HL-60/S4 (cell line): Measurements from ENCODE around the gene FEN1.

ENCODE experiments used
- in situ Hi-C: fragments of 300-500 bp; cut with MboI; formaldehyde crosslinking; loops from 2 replicates; pipeline ENCODE4 v1.14.3; 2022; ENCODE audit warnings: low sequenced_read_pairs

Gene FEN1

DNA sequence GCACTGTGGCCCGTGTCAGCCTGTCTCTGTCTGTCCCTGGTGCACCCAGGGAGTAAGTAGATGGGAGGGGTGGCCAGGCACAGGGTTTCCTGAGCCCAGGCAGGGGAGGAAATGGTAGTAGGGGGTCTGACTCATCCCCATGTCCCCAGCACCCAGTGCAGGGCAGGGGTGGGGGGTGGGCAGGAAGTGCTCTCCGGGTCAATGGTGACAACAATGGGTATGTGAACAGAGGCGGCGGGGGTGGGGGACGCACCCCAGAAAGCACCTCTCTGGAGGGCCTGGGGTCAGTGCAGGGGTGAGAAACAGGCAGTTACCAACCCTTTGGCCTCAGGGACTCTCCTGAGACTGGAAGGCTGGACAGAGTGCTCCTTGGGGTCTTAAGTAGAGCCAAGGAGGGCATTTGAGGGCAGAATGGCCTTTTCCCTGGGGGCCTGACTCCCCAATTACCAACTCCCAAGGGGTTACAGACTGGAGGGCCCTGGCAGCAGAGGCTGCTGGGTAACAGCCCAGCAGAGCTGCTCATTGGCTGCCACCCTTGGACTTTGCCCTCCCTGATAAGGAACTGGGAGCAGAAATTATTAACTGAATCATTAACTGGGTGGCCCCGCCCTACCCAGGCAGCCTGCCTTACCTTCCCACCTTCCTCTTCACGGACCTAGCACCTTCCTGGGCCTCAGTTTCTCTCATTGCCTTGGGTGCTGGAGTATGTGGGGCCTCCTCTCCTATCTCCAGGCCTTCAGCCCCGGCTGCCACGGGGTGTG, 36.1 kb upstream of the FEN1 start:
- in situ Hi-C loops: no loop called here

DNA sequence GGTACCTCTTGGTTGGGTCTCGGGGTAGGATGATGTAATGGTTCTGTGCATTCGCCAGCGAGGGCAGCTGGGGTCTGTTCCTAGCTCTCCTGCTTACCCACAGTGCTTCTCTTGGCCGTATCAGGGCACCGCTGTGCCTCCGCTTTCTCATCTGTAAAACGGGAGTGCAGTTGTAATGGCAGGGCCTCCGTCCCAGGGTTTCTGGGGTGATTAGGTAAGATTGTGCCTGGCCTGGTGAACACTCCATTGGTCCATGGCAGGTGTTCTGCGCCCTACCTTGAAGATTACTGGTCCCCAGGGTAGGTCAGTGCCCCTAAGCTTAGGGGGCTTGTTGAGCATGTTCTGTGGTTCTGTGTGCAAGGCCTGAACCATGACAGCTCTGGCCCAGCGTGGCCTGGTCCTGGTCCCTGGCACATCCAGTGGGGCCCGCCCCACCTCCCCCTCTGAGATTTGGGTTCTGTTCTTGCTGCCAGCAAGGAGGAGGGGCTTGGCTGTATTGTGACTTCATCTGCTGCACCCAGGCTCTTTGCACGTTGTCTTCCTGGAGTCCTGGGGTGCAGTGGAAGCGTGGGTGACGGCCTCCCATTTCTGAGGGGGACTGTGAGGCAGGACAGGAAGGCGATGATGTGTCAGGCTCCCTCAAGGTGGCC, 35.4 kb upstream of the FEN1 start:
- in situ Hi-C loops: no loop called here

DNA sequence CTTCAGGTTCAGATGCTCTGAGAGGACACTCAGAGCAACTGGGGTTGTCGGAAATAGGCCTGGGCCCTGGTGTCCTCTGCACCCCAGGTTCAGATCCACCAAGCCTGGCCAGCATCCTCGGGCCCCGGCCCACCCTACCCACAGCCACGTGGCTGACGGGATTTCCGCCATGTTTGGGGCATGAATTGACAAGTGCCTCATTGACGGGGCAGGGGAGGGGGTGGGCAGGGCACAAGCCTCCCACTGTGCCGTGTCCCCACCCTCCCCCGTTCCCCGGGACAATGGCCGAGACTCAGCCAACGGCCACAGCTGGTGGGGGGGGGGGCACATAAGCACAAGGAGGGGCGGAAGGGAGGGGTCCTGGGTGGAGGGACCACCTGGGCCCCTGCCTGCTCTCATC, 31.8 kb upstream of the FEN1 start:
- in situ Hi-C loops: no loop called here

DNA sequence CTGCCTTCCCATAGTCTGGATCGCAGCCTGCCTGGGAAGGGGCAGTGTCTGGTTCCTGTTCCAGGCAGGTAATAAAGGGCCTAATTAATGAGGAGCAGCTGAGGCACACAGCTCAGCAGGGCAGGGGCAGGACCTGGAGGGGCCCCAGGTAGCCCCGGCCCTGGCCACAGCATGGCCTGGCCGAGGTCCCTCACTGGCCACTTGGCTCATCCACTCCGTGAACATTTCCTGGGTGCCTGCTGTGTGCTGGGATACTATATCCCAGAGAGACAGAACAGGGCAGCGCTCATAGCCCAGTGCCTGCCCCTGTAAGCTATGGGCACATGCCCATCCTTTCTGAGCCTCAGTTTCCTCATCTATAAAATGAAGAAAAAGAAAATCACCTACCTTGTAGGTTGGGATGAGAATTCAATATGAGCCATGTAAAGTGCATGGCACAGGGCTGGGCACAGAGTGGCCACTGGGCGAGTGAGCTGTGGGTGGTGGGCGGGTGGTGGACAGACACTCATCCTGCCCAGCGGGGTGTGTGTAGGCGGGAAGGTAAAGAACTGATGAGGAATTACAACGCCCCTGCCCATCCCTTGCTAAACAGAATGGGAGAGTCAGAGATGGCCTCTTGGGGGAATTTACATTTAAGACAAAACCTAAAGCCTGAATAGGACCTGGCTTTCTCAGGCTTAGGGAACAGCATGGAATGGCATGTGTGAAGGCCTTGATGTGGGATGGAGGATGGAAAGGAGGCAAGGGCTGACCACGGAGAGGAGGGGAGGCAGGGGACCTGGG, 31.1 kb upstream of the FEN1 start:
- in situ Hi-C loops: no loop called here

DNA sequence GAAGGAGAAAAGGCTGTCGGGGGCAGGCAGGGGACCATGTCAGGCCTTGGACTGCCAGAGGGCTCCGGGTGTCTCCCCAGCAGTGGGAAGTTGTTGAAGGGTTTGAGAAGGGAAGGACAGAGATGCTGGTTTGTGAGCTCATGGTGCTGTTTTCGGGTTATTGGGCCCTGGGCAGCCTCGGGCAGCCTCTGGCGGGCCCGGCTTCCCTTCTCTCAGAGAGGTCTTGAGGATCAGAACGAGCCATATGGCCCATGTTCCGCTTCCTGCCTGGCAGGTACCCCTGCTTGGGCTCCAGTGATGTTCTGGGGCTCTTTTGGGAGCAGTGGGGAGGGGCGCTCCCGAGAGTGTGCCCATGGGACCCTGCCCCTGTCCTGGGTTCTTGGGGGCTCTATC, 30.5 kb upstream of the FEN1 start:
- in situ Hi-C loops: no loop called here

DNA sequence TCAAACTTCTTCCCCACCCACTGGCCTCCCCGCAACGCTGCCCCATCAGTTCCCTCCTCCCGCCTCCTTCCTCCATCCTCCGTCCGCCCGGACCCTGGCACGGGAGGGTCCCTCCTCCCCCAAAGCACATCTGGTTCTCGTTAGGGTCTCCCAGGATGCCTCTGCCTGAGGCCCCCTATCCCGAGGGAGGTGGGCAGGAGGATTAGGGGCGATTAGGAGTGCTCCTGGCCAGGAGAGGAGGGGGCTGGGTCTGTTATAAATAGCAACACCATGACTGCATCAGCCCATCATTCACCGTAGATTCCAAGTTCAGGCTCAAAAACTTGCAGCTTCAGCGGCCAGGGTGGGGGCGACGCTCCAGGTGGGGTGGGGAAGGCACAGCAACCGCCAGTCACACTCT, 29.9 kb upstream of the FEN1 start:
- in situ Hi-C loops: no loop called here

DNA sequence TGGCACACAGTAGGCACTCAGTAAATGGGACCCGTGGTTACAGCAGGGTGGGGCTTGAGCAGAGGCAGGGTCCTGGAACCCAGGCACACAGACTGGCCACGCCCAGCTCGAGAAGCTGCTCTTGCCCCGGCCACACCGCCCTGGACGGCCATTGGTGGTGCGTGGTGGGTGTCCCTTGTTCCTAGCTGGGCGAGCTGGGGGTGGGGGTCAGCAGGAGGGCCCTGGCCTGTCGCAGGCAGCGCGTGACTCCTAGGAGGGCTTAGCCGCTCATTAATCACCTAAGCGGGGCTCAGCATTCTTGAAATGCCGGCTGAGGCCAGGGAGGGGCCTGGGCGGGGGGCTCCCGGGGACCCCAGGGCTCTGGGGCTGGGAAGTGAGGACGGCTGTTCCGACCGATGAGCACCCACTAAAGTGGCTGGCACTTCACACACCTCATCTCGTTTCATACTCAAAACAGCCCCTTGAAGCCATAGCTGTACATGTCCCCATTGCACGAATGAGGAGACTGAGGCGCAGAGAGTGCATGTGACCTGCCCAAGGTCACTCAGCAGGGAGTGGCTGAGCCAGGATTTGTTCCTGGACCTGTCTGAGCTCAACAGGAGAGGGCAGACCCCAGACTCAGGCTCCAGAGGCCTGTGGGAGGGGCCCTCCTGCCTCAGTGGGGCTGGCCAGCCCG, 28.6 kb upstream of the FEN1 start:
- in situ Hi-C loops: no loop called here

DNA sequence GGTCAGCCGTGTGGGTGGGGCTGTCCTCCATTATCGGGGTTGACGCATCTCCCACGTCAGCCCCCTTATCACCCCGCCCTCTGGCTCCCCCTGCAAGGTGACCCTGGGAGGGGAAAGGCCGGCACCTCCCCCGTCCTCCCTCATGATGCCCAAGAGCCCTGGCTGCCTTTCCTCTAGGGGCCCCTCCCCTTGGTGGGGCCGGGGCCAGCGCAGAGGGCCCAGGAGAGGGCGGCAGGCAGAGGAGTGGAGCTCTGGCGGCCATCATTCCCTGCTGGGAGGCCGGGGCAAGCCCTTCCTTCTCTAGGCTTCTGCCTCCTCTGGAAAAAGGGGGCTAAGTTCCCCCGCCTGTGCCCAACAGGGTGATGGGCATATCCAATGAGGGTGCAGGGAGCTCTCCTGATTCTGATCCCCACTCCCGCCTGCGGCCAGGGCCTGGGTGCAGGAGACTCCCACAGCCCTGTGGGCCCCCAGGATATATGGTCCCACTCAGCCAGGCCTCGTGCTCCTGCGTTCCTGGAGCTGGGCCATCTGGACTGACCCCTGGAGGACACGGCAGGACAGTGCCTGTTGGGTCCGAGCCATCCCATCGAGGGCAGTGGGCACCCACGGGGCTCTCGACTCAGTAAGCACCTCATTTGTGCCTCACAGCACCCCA, 28.0 kb upstream of the FEN1 start:
- in situ Hi-C loops: no loop called here

DNA sequence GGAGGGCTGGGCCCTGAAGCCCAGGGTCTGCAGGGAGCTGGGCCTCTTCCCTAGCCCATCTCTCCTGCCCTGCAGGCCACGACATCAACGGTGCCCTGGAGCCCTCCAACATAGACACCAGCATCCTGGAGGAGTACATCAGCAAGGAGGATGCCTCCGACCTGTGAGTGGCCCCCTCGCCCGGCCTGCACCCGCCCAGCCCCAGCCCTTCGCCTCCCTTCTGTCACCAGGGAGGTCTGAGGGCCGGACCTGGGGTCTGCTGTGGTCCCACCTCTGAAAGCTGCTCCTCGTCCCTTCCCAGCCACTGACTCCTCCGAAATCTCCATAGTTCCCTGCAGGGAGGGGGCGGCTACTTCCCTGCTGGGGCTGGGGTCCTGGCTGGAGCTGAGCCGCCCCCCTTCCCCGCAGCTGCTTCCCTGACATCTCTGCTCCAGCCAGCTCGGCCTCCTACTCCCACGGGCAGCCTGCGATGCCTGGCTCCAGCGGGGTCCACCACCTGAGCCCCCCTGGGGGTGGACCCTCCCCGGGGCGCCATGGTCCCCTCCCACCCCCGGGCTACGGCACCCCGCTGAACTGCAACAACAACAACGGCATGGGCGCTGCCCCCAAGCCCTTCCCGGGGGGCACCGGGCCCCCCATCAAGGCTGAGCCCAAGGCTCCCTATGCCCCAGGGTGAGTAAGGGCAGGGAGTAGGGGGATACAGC, 27.0 kb upstream of the FEN1 start:
- in situ Hi-C loops: no loop called here

DNA sequence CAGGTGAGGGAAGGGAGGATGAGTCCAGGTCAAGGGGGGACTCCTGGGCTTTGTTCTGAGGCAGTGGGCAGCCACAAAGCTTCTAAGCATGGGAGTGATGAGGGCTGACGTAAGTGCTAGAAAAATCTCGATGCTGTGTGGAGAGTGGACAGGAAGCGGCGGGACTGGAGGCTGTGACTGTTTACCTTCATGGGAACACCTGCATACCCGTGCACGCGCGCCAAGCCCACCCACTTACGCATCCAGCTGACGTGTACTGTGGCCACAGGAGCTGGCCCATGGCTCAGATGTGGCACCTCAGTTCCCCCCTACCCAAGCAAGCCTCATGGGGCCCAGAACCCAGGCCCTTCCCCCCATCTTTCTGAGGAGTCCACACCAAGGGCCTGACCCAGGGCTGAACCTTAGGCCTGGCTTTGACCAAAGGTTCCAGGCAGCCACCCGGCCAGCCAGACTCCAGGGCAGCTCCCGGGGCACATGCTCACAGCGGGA, 26.3 kb upstream of the FEN1 start:
- in situ Hi-C loops: no loop called here

DNA sequence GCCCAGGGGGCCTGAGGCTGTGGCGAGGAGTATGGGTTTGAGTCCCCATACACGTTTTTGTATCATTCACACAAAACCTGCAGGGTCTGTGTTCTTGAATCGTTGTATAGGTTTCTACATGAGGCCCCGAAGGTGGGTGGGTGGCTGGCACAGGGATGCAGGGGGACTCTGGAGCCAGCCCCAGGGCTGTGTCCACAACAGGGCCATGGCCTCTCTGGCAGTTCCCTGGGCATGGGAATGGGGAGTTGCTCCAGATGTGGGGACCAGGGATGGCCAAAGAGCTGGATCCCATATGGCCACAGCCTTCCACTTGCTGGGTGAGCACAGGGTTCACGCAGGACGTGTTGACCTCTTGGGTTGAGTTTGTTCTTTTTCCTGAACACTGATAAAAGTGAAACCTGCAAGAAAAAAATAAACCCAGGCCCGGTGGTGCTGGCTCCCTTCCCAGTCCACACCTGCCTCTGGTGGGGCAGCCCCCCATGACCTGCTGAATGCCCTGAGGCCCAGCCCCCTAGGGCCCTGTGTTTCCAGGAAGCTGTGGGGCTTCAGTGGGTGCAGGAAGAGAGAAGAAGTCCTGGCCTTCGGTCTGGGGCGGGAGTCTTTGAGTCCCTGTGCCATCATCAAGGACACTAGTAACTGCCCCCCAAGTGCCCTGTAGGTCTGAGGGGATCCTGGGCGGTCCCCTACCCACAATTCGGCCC, 24.2 kb upstream of the FEN1 start:
- in situ Hi-C loops: no loop called here

DNA sequence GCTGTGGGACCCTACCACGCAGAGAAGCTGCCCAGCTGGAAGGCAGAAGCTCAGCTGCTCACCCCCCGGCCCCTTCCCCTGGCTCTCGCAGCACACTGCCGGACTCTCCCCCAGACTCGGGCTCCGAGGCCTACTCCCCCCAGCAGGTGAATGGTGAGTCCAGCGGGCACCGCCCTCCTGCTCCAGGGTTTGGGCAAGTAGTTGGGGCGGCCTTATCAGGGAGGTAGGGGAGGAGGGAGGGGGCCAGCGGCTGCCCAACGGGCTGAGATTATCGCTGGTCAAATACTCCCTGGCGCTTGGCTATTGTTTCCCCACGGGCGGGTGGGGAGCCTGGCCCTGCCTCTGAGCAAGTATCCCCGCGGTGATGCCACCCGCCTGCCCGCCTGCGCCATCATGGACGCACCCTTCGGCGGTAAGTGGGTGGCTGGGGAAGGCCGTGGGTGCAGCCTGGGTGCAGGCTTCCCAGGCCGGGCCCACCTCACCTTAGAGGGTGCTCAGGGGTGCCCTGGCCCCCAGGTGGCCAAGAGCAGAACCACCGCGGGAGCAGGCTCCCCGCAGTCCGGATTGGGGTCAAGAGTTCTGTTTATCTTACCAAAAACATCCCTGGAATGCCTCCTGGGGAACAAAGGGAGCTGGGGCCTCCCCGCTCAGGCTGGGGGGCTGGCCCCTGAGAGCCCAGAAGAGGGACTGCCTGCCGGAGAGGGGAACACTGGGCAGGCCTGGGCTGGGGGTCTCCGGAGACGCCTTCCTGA, 23.4 kb upstream of the FEN1 start:
- in situ Hi-C loops: no loop called here

DNA sequence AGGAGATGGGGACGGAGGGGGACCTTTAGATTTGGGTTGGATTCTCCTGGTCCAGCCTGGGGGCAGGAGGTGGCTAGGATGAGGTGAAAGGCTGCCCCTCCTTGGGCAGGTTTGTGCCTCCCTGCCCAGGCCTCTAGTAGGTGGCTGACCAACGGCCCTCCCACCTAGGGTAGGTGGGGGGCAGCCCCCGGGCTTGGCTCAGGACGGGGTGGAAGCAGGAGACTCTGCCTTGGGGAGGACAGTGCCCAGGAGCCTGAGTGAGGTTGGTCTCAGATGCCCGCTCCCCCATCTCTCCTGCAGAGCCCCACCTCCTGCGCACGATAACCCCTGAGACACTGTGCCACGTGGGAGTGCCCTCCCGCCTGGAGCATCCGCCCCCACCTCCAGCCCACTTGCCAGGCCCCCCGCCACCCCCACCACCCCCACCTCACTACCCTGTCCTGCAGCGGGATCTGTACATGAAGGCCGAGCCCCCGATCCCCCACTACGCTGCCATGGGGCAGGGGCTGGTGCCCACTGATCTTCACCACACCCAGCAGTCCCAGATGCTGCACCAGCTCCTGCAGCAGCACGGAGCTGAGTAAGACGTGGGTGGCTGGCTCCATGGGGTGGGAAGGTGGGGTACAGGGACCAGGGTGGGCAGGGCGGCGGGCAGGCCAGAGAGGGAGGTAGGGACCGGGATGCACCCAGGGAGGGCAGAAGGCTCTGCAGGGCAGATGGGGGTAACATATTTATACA, 22.6 kb upstream of the FEN1 start:
- in situ Hi-C loops: no loop called here

DNA sequence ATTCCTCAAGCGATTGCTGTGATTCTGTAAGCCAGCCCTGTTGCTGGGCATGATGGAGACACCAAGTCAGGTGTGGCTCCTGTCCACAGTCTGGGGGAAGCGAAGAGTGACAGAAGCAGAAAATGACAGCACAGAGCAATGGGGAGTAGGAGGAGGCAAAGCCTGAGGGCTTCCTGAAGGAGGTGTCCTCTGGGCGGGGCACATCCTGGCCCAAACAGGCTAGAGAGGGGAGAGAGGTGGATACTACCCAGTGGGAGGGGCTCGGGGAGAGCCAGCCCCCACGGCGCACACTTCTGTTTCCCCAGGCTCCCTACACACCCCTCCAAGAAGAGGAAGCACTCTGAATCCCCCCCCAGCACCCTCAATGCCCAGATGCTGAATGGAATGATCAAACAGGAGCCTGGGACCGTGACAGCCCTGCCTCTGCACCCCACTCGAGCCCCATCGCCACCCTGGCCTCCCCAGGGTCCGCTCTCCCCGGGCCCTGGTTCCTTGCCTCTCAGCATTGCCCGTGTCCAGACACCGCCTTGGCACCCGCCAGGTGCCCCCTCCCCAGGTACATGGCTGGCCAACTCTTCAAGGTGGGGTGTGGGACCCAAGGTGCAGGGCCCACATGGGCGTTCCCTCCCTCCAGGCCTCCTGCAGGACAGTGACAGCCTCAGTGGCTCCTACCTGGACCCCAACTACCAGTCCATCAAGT, 21.4 kb upstream of the FEN1 start:
- in situ Hi-C loops: no loop called here

DNA sequence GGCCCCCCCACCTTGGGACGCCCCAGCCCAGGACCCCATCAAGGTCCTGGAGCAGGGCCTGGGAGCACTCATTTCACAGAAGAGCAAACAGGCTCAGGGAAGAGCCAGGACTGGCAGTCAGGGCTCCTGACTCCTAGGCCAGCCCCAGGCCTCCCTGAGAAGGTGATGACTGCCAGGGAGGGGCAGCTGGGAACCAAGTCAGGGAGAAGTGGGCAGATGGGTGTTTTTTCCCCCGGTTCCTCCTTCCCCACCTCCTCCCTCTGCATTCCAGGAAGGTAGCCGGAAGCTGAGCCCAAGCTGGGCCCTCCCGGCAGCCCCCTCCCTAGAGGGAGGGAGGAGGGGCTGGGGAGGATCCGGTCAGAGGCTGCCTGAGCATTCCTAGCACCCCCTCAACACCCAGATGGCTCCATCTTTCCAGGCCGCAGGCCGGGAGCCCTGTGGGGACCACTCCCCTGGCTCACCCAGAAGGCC, 20.7 kb upstream of the FEN1 start:
- in situ Hi-C loops: no loop called here

DNA sequence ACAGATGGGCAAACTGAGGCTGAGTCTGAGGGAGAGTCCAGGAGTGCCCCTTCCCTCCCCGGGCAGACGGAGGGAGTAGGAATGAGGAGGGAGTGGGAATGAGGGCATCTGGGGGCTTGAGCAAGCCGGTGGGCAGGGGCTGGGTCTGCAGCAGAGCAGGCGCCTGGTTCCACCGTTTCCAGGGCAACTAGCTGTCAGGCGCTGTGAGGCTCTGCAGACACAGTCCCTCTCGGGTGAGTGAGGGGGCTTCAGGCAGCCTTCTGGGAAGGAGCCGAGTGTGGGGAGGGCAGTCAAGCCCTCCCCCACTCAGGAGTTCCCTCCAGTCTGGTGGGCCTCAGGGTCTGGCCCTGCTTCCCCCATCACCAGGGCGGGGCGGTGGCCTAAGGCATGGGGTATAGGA, 19.4 kb upstream of the FEN1 start:
- in situ Hi-C loops: no loop called here

DNA sequence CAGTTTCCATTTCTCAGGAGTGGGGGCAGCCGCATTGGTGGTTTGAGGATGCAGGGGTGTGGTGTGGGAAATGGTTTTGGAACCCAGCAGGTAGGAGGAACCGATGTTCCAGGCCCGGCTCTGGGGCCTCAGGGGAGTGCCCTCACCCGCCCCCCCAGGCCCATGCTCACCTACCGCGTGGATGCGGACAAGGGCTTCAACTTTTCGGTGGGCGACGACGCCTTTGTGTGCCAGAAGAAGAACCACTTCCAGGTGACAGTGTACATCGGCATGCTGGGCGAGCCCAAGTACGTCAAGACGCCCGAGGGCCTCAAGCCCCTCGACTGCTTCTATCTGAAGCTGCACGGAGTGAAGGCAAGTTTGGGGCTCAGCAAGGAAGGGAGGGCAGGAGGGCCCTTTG, 18.9 kb upstream of the FEN1 start:
- in situ Hi-C loops: no loop called here
